ENCODE results near the gene ADD2. TPM values are rescaled to one million over a fixed set of nuclear protein-coding genes. Genes with fewer than 3 reads are reported as not detected.
A peak's percentile ranks its signal among the peaks of the same experiment; 100 is the strongest.

Gene ADD2
- total RNA-seq, 1 donor from 2014 or later: 1.4 TPM

GRCh38 chr2:70698847-70699246, 69.2 kb downstream of the ADD2 start:
- no peak for DNase-seq
- intact Hi-C loops (cut with DNase I): no loop called here
- Histone ChIP-seq H3K27ac (no peak overlapping the region), H3K27me3 (no peaks in the 10 kb centered on the region), H3K4me1 (no peaks in the 10 kb centered on the region), H3K4me3 (no peak overlapping the region), H3K9me3 (no peaks in the 10 kb centered on the region), H3K36me3 (no peaks in the 10 kb centered on the region)
- TF ChIP-seq, protein P1, sequence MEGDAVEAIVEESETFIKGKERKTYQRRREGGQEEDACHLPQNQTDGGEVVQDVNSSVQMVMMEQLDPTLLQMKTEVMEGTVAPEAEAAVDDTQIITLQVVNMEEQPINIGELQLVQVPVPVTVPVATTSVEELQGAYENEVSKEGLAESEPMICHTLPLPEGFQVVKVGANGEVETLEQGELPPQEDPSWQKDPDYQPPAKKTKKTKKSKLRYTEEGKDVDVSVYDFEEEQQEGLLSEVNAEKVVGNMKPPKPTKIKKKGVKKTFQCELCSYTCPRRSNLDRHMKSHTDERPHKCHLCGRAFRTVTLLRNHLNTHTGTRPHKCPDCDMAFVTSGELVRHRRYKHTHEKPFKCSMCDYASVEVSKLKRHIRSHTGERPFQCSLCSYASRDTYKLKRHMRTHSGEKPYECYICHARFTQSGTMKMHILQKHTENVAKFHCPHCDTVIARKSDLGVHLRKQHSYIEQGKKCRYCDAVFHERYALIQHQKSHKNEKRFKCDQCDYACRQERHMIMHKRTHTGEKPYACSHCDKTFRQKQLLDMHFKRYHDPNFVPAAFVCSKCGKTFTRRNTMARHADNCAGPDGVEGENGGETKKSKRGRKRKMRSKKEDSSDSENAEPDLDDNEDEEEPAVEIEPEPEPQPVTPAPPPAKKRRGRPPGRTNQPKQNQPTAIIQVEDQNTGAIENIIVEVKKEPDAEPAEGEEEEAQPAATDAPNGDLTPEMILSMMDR (IDR thresholded peaks at IDR 0.05): no peak
- ATAC-seq: no peak

DNA sequence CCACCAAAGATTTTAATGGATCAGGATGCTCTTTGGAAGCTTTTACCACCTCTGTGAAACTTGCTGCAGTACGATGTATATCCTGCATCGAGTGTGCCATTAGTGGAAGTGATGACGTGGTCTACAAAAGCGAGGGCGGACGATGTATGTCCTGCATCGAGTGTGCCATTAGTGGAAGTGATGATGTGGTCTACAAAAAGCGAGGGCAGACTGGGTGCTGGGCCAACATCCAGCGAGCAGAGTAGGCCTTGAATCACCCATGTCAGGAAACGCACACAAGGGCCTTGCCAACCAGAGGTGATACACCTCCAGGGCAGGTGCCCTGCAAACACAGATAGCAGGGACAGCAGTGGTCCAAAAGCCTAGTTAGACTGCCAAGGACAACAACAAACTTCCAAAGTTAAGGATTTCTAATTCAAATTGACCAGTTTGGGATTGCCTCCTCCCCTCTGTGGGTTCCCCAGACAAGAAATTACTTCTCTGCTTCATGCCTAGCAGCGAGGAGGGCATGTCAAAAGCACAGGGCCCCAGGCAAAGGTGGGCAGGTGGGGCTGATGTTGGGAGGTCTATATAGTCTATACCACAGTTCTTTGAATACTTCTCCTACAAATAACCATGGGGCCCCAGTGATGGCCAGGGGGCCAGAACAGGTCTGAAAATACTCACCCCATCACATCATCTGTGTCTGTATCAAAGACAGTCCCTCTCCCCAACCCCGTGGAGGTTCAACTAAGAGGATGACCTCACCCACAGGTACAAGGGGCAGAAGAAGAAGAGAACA, 70.2 kb downstream of the ADD2 start:
- H3K27me3 ChIP-seq: no peaks in the 10 kb centered on the region
- H3K36me3 ChIP-seq: no peaks in the 10 kb centered on the region
- no peak for ATAC-seq
- intact Hi-C loops (cut with DNase I): no loop called here
- H3K9me3 ChIP-seq: no peaks in the 10 kb centered on the region
- TF ChIP-seq, protein P1 (IDR thresholded peaks at IDR 0.05): no peak
- no peak for DNase-seq
- H3K4me1 ChIP-seq: no peaks in the 10 kb centered on the region
- no peak overlapping the region for H3K4me3 ChIP-seq
- no peak overlapping the region for H3K27ac ChIP-seq

- Histone ChIP-seq H3K27me3 (no peaks in the 10 kb centered on the region), H3K27ac (no peak overlapping the region), H3K4me3 (no peak overlapping the region), H3K4me1 (no peaks in the 10 kb centered on the region), H3K36me3 (no peaks in the 10 kb centered on the region), H3K9me3 (no peaks in the 10 kb centered on the region)
- intact Hi-C loops (cut with DNase I): no loop called here
- TF ChIP-seq, protein P1 (IDR thresholded peaks at IDR 0.05): no peak
- no peak for ATAC-seq
- no peak for DNase-seq
Measured at GRCh38 chr2:70696142-70696541, 71.9 kb downstream of the ADD2 start.

GRCh38 chr2:70692256-70692655, 75.7 kb downstream of the ADD2 start:
- Histone ChIP-seq H3K27ac (no peak overlapping the region), H3K9me3 (no peaks in the 10 kb centered on the region), H3K36me3 (no peaks in the 10 kb centered on the region), H3K4me1 (no peaks in the 10 kb centered on the region), H3K4me3 (no peak overlapping the region), H3K27me3 (no peaks in the 10 kb centered on the region)
- DNase-seq (peak; percentile 39), ATAC-seq (no peak)
- TF ChIP-seq, protein P1 (IDR thresholded peaks at IDR 0.05): no peak
- intact Hi-C loops (cut with DNase I): no loop called here

GRCh38 chr2:70691497-70692140, 76.4 kb downstream of the ADD2 start:
- ATAC-seq (no peak), DNase-seq (peak; percentile 39)
- no peaks in the 10 kb centered on the region for H3K36me3 ChIP-seq
- no peaks in the 10 kb centered on the region for H3K27me3 ChIP-seq
- no peak overlapping the region for H3K27ac ChIP-seq
- no peaks in the 10 kb centered on the region for H3K9me3 ChIP-seq
- H3K4me3 ChIP-seq: no peak overlapping the region
- intact Hi-C loops (cut with DNase I): no loop called here
- H3K4me1 ChIP-seq: no peaks in the 10 kb centered on the region
- TF ChIP-seq, protein P1 (IDR thresholded peaks at IDR 0.05): no peak
